NCI-H2171 (cell line): ENCODE measurements around the gene KCNK3.
"Not testable (repeated sequence)": the region's sequence is repeated elsewhere in the genome, so short reads cannot be mapped to it uniquely, and the experiment has no call there.

Experiments used
- DNase-seq: peaks from one replicate; lab custom pipeline; 2025; lab: John Stamatoyannopoulos, UW

The KCNK3 gene

DNA sequence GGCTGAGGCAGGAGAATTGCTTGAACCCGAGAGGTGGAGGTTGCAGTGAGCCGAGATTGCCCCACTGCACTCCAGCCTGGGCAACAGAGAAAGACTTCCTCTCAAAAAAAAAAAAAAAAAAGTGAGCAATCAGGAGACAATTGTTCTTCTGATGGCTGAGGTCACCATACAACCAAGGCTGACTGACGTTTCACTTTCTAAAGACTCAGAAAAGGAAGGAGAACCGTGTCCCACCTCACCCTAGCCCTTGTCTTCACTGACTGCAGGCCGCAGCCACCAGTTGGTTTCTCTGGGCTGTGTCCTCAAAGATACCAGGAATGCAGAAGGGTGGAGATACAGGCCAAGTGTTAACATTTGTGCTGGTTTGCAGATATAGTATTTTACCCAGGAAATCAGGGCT is 63.8 kb downstream of the KCNK3 start:
- no peak for DNase-seq

DNA sequence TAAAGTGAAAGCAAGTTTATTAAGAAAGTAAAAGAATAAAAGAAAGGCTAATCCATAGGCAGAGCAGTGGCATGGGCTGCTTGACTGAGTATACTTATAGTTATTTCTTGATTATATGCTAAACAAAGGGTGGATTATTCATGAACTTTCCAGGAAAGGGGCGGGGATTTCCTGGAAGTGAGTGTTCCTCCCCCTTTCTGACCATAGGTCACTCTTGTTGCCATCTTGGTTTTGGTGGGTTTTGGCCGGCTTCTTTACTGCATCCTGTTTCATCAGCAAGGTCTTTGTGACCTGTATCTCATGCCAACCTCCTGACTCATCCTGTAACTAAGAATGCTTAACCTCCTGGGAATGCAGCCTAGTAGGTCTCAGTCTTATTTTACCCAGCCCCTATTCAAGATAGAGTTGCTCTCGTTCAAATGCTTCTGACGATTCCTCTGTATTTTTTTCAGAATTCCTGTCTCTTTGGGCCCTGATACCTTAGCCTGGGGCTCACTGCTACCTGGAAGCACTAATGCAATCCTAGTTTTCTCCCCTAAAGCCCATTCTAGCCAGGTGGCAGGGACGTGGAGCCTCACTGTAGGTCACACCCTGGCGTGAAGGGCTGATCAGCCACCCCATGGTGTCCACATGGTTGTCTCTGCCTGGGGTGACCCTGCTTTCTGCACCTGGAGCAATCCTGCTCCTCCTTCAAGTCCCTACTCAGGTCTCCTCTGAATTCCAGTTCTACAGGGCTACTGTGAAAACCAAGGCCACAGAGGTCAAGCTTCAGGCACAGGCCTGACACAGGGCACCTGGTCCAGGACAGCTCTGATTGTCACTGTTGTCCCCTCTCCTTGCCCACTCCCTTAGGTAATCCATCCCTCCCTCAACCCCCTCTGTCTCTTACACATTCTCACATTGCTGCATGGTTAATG is 65.6 kb downstream of the KCNK3 start:
- no peak for DNase-seq

- no peak for DNase-seq
Measured at GRCh38 chr2:26758790-26759321, 66.3 kb downstream of the KCNK3 start.

GRCh38 chr2:26759845-26760244 is 67.3 kb downstream of the KCNK3 start:
- DNase-seq: no peak

DNA sequence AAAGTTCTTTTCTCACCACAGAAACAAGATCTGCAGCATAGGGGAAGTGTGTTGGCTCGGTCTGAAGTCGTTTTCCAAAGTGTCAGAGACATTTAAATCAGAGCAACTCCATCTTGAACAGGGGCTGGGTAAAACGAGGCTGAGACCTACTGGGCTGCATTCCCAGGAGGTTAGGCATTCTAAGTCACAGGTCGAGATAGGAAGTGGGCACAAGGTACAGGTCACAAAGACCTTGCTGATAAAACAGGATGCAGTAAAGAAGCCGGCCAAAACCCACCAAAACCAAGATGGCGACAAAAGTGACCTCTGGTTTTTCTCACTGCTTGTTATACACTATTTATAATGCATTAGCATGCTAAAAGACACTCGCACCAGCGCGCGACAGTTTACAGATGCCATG is 68.5 kb downstream of the KCNK3 start:
- not testable (repeated sequence) for DNase-seq

DNA sequence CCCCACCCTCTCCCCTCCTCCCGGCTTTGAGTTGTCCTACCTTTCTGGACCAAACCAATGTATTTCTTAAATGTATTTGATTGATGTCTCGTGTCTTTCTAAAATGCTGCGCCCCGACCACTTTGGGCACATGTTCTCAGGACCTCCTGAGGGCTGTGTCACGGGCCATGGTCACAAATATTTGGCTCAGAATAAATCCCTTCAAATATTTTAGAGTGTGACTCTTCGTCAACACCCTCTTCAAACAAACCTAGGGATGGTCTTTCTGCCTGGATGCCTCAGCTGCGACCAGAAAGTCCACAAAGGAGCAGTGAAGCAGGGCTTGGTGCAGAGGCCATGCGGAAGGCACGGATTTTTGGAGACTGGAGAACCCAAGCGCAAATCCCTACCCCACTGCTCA is 70.5 kb downstream of the KCNK3 start:
- DNase-seq: no peak

DNA sequence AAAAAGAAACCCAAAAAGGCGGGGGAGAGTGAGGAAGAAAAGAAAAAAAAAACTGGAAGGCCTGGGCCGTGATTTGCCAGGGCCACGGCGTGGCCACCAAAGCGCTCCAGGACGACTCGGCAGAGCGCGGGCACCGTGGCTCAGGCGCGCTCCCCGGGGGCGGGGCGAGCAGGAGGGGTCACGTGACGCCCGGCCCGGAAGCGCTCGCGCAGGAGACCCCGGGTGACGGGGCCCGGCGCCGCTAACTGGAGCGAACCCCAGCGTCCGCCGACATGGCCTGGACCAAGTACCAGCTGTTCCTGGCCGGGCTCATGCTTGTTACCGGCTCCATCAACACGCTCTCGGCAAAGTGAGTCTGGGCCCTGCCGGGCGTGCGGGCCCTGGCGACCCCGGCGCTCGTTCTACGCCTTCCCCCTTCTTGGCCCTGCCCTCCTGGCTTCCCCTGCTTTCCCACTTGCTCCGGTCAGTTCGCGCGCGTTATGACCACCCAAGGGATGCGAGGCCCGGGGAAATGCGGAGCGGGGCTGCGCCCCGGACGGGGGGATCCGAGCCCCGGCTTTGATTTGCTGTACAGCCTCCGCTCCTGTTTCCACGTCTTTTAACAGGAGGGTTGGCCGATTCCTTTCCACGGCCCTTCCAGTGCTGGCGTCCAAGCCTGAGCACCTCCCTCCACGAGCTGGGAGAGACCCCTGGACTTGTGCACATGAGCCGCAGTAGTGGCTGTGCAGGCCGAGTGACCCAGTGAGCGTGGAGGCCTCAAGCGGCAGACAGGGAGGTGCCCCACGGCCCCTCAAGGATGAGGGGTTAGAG is 71.8 kb downstream of the KCNK3 start, which contains the start of gene SLC35F6:
Gene SLC35F6, plus strand, starts transcription at position 207 of the 810 bp plus-strand sequence. Its CDS starts 66 bp downstream, at position 273.
- DNase-seq: peak; percentile 94

DNA sequence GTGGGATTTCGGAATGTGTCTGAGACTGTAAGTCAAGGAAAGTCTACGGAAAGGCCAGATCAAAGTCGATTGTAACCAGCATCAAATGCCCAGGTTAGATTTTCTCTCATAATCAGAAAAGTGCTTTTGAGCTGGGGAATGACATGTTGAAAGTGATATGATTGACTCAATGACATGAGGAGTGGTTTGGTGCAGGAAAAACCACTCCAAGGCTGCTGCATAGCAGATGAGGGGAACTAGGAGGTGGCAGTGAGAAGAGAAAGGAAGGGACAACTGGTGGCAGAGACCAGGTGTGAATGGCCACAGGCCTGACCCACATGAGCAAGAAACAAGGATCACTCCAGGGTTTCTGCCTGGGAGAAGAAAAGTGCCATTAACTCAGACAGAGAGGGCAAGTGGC is 72.4 kb downstream of the KCNK3 start:
- DNase-seq: no peak

- DNase-seq: no peak
Measured at GRCh38 chr2:26765475-26766200, 73.1 kb downstream of the KCNK3 start.

DNA sequence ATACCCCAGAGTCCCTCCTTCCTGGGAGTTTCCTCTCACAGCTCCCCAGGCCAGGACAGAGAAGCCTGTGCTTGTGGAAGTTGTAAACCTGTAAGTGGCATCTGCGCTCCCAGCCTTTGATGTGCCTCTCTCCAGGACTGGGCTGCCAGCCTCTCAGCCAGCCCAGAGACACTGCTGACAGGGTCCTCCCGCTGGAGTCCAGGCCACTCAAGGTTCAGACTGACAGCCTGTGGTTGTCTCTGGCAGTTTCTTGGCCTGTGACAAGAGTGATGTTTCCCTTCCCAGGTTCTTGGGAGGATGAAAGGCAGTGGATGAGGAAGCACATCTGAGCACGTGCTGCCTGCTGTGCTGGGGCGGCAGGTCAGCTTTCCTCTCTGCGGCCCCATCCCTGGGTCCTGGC is 74.6 kb downstream of the KCNK3 start:
- DNase-seq: no peak

DNA sequence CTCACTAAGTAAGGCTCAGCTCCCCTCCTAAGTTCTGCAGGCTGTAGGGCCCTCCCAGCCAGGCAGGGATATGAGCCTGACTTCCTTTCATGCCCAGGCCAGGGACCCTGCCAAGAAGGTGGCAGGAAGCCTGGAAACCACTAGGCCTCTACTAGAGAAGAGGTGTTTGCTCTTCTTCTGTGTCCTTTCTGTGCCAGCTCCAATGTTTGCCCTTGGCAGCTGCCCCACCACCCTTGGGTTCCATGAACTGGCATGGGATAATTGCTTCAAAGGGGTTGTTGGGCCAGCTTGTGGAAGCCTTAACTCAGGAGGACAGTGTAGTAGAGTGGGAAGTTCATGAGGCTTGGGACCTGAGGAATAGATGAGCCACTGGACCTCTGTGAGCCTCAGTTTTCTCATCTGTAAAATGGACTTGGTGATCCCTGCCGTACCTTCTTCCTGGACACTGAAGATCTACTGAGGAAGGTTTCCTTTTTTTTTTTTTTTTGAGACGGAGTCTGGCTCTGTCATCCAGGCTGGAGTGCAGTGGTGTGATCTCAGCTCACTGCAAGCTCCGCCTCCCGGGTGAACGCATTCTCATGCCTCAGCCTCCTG is 75.5 kb downstream of the KCNK3 start:
- no peak for DNase-seq

DNA sequence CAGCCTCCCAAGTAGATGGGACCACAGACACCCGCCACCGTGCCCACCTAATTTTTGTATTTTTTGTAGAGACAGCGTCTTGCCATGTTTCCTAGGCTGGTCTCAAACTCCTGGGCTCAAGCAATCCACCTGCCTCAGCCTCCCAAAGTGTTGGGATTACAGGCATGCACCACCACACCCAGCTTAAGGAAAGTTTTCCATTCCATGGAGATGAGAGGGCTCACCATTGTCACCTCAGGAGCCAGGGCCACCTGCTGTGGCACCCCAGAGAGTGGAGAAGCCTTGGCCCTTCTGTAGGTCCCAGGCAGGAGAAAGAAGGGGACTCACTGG is 76.2 kb downstream of the KCNK3 start:
- DNase-seq: no peak

DNA sequence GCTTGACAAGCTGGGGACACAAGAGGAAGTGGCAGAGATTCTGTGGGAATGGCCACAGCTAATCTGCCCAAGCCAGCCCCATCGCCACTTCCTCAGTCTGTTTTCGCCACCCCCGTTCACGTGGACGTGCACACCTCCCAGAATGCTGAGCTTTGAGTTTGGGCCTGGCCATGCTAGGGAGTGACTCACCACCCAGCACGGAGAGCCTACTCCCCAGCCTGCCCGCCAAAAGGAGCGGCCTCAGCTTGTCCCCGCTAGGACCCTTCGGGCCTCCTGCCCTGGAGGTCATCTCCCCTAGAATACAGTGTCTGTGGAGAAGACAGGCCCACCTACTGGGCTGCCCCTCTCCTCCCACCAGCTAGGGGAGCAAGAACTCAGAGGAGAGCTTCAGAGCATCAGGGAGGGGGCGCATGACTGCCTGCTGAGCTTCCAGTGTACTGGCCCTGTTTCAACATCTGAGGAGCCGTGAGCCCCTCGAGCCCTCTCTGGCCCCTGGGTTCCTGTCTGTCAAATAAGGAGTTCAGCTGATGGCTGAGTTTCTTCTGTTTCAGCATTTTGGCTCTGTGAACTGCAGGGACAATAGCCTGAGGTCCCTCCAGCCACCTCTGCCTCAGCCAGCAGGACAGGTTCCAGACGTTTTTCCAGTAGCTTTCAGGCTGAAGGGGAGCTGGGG is 76.7 kb downstream of the KCNK3 start:
- DNase-seq: no peak

- peak; percentile 83 for DNase-seq
Measured at GRCh38 chr2:26770986-26771586, 78.6 kb downstream of the KCNK3 start.

- DNase-seq: peak; percentile 98
Measured at GRCh38 chr2:26772064-26773001, 79.8 kb downstream of the KCNK3 start.

- DNase-seq: no peak
Measured at GRCh38 chr2:26776195-26776800, 83.8 kb downstream of the KCNK3 start.

DNA sequence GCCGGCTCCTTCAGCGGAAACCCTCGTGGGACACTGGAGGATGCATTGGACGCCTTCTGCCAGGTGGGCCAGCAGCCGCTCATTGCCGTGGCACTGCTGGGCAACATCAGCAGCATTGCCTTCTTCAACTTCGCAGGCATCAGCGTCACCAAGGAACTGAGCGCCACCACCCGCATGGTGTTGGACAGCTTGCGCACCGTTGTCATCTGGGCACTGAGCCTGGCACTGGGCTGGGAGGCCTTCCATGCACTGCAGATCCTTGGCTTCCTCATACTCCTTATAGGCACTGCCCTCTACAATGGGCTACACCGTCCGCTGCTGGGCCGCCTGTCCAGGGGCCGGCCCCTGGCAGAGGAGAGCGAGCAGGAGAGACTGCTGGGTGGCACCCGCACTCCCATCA is 85.6 kb downstream of the KCNK3 start:
- DNase-seq: no peak

GRCh38 chr2:26778507-26778906 is 86.0 kb downstream of the KCNK3 start:
- DNase-seq: no peak

DNA sequence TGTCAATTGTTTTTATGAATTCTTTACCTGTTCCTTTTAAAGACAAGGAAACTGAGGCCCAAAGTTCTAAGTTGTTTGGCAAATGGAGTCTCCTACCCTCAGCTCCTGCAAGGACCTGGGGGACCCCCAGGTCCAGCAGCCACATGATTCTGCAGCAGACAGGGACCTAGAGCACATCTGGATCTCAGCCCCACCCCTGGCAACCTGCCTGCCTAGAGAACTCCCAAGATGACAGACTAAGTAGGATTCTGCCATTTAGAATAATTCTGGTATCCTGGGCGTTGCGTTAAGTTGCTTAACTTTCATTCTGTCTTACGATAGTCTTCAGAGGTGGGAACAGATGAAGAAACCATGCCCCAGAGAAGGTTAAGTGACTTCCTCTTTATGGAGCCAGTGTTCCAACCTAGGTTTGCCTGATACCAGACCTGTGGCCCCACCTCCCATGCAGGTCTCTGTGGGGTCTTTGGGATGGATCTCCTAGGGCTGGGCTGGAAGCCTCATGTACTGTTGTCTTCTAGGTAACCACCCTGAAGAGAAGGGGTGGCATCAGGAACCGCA is 87.8 kb downstream of the KCNK3 start:
- DNase-seq: no peak
